Measurements from ENCODE around the gene FBXO24.
"Not testable (repeated sequence)": the region's sequence is repeated elsewhere in the genome, so short reads cannot be mapped to it uniquely, and the experiment has no call there.

FBXO24 gene, protein sequence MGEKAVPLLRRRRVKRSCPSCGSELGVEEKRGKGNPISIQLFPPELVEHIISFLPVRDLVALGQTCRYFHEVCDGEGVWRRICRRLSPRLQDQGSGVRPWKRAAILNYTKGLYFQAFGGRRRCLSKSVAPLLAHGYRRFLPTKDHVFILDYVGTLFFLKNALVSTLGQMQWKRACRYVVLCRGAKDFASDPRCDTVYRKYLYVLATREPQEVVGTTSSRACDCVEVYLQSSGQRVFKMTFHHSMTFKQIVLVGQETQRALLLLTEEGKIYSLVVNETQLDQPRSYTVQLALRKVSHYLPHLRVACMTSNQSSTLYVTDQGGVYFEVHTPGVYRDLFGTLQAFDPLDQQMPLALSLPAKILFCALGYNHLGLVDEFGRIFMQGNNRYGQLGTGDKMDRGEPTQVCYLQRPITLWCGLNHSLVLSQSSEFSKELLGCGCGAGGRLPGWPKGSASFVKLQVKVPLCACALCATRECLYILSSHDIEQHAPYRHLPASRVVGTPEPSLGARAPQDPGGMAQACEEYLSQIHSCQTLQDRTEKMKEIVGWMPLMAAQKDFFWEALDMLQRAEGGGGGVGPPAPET

DNA sequence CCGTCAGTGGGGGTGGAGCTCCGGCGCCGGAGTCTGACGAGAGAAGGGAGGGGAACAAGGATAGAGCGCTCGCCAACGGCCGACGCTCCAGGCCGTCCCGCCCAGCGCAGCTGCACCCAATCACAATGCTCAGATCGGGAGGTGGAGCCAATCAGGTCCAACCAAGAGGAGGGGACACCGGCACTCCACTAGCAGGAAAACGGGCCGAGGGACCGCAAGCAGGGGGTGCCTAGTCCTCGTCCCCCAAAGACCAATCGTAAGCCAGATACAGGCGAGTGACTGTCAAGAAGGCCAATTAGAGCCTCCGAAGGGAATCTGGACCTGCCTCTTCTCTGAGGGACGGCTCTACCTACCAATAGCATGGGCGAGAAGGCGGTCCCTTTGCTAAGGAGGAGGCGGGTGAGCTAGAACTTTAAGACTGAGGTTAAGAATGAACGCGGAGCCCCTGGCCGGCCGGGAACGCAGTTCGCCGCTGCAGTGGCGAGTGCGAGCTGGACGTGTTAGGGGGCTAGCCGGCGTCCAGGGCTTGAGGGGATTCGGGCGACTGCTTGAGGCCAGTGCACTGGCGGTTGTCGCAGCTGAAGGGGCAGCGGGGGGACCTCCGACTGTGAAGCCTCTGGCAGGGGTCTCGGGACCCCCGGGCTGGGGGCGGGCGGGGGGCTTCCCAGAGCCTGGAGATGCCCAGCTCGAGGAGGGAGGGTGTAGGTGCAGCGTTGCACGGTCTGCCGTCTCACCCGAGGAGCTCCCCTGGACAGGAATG is at the start of gene FBXO24:
Gene FBXO24 (plus strand): TSS at position 63 of the 760 bp plus-strand sequence. CDS start 298 bp downstream, at position 361.
- peak; percentile 95 to 100 (median 100) for DNase-seq

DNA sequence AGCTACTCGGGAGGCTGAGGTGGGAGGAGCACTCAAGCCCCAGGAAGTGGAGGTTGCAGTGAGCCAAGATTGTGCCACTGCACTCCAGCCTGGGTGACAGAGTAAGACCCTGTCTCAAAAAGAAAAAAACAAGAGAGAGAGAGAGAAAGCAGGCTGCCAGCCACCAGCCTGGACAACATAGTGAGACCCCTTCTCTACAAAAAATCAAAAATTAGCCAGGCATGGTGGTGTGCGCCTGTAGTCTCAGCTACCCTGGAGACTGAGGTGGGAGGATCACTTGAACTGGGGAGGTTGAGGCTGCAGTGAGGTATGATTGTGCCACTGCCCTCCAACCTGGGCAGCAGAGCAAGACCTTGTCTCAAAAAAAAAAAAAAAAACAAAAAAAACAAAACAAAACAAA is 49.4 kb upstream of the FBXO24 start:
- not testable (repeated sequence) for DNase-seq

DNA sequence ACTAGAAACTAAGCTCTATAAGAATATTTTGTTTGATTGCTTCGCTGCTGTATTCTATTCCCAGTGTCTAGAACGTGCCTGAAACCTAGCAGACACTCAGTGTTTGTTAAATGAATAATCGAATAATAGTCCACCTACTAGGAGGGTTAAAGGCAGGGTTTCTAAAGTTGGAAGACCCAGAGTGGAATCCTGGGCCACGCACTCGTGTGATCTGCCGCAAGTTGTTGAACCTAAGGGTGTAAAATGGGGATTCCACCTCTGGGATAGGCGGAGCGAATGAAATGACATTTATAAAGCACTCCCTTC is 47.8 kb upstream of the FBXO24 start:
- no peak for DNase-seq

DNA sequence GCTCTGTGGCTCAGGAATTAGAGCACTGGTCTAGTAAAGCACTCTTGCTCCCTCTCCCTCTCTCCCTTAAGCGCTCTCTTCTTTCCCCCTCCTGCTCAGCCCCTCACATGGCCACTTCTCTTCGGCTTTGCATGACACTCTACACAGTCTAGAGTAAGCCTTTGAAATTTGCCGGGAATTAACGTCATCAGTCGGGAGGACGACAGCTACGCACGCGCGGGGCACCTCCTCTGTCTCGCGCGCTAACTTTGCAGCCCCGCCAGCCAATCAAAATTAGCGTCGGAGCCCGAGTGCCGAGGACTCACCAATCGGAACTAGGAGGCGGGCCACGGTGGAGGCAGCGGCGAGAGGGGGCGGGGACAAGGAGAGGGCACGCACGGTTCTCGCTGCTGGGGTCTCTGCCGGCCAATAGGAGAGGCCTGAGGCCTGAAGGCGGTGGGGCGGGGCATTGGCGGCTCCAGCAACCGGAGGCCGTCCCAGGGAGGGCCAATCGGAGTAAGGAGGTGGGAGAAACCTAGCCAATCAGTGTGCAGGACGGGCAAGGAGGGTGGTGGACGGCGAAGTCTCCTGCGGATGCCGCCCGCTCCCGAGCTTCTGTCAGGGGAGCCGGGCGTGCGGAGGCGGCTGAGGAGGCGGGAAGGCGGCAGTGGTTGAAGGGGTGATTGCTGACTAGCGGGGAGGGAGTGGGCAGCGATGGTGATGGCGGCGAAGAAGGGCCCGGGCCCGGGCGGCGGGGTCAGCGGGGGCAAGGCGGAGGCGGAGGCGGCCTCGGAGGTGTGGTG is 47.3 kb upstream of the FBXO24 start, which contains the start of gene AGFG2:
Gene AGFG2 (plus strand): TSS at position 550 of the 782 bp plus-strand sequence. CDS start 144 bp downstream, at position 694.
- DNase-seq = peak; percentile 97 to 100 (median 100)

DNA sequence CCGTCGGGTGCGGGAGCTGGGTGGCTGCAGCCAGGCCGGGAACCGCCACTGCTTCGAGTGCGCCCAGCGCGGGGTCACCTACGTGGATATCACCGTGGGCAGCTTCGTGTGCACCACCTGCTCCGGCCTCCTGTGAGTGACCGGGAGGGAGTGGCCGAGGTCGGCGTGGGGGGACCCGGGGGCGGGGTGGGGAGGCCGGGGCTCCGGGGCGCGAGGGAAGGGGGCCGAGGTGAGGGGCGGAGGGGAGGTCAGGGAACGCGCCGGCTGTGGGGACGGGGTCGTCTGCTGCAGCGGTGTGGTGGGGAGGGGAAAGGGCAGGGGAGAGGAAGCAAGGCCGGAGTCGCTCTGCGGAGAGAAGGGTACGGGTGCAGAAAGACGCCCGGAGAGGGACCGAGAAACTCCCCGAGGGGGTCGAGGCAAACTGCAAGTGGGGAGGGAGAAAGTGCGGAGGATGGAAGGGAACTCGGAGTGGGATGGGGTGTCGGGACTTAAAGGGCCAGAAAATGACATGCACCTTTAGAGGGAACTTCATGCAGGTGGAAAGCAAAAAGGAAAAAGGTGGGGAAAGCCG is 46.6 kb upstream of the FBXO24 start:
- DNase-seq = peak in 1 of 58 donors; percentile 55

DNA sequence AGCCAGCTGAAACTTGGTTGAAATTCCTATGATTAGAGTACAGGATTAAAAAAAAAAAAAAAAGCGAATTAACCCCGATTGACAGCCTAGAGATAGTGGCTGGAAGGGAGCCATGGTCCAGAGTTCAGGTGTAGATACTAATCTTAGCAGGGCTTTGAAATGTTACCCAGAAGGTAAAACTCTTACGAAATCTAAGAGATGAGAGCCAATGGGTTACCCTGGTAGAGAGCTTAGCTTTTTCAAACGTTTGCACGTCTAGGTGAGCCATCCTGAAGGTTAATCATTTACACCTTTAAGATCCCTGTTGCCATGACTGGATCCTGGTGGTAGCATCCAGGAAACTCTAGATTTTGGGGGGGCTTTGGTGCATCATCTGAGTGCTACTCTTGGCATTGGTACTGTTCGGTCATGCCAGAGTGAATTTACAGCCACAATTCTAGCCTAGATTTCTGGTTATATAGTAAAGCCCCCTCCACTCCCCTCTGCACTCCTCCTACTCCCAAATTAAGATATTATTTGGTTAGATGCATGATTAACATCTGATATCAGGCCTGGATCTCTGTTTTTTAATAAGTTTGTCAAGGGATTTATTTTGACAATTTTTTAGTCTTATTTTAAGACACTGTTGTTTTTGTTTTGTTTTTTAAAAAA is 45.9 kb upstream of the FBXO24 start:
- no peak for DNase-seq

DNA sequence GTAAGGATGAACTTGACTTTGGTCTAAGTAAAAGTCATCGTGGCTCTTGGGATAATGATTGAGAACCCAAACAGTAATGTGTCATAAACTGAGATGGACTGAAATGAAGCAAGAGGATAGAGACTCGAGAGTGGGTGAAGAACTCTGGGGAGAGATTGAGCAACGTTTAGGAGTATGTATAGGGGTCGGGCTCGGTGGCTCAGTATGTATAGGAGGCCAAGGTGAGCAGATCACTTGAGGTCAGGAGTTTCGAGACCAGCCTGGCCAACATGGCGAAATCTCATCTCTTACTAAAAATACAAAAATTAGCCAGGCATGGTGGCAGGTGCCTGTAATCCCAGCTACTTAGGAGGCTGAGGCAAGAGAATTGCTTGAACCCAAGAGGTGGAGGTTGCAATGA is 44.8 kb upstream of the FBXO24 start:
- not testable (repeated sequence) for DNase-seq

DNA sequence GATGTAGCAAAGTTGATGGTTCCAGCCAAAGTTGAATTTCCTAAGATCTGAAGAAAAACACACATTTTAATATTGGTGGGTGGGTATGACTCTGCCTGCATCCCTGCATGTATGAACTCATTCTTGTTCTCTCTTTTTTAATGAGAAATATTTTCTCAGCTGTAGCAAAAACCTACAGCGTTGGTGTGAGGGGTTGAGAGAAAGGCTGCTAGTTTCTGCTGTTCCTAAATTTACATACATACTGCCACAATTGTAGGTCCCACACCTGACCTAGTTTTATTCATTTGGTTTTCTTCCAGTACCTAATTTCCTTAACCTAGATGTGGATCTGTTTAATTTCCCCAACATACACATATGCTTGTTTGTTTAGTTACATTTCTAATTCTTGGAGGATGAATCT is 42.5 kb upstream of the FBXO24 start:
- DNase-seq = no peak

DNA sequence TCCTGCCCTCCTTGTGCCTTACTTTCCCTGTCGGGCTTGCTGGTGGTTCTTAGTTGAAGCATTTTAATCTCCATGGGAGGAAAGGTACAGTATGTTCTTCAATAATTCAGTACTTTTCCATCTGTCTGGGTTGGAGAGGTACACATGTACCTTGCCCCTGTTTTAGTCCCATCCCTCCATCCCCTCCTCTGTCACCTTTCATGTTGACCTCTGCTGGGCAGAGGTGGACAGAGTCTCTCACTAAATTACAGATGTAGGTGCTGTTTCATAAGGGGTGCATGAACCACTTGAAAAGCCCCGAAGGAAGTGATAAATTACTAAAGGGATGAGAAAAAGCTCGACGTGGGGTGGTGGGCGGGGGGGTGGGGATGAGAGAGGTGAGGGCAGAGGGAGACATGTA is 41.7 kb upstream of the FBXO24 start:
- no peak for DNase-seq

DNA sequence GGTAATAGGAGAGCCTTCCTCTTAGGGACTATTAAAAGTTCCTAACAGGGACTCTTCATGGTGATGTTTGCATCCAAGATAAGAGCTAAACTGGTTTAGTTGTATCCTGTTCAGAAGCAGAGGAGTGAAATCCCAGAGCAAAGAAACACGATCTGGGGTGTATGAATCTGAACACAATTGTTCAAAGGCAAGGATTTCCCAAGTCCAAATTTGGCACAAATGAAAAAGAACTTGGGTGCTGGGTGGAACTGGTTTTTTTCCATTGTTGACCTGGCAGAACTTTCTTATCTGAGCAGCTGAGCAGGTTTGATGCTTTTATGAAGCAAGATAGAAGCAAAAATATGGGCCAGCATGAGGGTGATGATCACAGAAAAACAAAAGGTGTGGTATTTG is 41.2 kb upstream of the FBXO24 start:
- DNase-seq = no peak

DNA sequence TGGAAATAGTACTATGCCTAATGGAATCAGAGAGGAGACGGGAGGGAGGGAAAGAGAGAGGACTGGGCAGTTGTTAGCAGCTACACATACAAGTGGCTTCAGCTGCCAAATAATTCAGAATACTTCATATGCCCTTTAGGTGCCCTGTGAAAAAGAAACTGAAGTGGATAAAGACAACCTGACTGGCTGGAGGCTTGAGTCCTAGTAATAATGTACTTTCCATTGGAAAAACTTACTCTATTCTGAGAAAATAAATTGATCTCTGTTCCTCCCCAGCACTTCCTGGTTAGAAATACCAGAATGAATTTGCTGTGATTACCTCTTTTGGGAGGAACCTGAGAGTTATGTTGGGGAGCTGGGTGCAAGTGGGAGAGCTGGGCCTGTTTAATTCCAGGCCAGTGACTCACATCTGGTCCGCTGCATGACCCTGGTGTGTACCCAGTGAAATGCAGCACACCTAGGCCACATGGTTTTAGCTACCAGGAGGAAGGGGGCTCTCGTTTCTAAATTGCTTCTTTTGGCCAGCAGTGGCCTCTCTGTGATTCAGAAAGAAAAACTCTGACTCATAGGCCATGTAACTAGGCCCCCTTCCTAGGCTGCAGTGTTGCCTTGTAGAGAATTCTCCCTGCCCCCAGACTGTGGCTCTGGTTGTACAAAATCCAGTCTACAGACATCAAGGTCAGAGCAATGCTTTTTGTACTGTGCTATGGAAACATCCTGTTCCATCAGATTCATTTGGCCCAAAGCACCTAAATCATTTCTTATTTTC is 40.6 kb upstream of the FBXO24 start:
- DNase-seq = peak in 15 of 58 donors; percentile 9 to 53 (median 24)

DNA sequence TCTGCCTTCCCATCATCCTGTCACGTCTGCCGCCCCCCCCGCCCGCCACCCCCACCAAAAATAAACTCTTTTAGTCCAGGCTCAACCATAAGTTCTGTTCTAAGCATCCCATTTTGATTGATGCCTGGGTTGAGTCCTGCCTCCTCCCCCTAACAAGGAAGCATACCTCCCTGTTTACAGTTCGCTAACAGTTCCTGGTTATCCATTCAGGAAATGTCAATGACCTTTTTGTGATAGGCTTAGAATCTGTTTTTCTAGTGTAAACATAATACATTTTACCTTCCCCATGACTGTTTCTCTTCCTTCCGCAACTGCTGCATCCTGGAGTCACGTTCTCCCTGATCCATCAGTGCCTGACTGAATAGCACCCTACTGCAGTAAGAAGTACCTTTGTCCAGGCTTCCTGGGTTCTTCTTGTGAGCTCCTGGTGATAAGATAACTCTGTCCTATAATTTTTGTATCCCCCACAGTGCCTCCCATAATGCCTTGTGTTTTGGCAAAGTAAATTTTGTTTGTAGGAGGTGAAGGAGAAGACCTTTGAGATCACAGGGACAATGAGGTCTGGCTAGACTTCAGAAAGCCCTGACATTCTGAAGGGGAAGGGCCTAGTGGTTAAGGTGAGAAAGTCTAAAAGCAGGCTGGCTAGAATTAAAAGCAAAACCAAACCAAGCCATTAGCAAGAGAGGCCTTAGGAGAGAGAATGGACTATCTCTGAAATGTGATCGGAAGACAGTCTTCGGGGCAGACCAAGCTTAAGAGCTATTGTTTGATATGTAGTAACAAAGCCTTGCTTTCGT is 39.8 kb upstream of the FBXO24 start:
- no peak for DNase-seq

DNA sequence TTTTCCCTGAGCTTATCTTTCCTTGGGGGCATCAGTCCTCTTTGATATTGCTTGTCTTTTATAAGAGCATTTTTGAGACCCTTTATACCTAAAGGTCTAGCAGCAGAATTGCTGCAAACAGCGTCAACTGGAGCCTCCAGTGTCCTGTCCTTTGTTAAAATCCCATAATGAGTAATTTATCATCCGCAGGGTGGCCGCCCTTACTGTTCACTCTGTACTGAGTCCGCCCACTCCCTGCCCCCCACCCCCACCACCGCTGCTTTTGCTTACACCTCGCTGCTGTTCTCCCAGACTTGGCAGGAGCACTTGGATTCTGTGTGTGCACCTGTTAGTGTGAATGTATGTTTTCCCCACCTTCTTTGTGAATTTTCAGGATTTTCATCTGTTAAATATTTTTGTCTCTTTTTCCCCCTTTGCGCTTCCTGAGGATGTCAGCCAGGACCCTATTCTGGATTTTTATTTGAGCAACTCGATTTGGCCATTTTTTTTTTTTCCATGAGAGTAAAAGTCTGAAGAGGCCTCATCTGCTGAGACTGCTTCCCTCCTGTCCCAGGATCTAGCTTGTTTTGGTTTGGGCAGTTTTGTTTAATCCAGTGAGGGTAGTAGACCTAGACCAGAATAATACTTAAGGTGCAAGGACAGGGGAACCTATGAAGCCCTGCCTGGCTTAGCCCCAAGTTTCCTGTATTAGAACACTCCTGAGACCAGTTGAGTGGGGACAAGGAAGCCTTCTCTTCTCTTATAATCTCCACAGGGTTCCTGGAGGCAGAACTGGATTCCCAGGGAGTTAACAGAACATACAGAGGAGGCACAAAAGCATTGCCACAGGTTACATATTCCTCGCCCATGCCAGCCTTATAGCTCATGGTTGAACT is 39.0 kb upstream of the FBXO24 start:
- DNase-seq = peak in 1 of 58 donors; percentile 5

DNA sequence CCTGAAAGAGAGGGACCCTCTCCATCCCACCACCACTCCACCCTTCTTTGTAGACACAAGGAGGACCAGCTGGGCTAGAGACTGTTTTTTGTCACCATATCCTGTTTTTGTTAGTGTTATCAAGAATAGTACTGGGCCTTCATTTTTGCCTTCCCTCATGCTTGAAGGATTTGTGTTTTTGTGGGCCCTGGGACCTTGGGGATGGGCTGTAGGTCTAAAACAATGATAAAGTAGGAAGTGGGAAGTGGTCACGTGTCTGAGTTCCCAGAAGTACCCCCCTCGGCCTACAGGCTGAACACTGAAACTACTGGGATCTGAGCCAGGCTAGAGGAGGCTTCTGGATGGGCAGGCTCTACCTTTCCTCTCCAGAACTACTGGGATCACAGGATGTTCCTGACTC is 38.3 kb upstream of the FBXO24 start:
- peak in 3 of 58 donors; percentile 6 to 55 (median 26) for DNase-seq

DNA sequence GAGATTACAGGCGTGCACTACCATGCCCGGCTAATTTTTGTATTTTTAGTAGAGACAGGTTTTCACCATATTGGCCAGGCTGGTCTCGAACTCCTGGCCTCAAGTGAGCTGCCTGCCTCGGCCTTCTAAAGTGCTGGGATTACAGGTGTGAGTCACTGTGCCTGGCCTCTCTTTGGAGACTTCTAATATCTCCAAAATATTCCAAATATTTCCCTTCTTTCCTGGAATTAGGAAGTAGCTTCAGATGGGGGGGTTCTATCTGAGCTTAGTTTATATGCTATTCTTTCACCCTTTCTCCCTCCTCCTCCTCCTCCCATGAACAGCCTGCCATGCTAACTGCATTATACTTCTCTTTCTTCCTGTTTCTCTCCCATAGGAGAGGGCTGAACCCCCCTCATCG is 37.7 kb upstream of the FBXO24 start:
- not testable (repeated sequence) for DNase-seq

DNA sequence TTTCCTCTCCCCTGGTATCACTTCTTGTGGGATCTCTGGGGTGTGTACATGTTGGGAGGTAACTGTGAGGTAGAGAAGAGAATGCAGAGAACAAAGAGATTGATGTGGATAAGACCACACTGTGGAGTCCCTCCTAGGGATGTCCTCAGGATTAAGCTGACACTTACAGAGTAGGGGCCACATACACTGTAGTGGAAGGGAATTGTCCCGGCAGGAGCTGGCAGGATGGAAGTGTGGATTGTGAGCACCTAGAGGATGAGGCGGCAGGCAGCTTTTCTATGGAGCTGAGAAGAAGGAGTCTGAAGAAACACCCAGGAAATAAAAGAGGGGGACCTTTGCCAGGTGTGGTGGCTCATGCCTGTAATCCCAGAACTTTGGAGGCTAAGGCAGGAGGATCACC is 33.6 kb upstream of the FBXO24 start:
- no peak for DNase-seq

DNA sequence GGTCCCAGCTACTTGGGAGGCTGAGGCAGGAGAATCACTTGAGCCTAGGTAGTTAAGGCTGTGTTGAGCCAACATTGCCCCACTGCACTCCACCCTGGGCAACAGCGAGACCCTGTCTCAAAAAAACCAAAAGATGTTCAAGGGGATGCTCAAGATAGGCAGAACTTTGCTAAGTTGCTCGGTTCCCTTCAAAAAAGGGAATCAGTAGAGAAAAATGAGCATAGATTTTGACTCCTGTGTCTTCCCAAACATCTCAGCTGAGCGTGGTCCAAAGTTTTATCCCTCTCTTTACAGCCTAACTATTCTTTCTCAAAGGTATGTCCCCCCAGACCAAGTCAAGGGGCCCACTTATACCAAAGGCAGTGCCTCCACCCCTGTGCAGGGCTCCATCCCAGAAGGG is 33.1 kb upstream of the FBXO24 start:
- no peak for DNase-seq

DNA sequence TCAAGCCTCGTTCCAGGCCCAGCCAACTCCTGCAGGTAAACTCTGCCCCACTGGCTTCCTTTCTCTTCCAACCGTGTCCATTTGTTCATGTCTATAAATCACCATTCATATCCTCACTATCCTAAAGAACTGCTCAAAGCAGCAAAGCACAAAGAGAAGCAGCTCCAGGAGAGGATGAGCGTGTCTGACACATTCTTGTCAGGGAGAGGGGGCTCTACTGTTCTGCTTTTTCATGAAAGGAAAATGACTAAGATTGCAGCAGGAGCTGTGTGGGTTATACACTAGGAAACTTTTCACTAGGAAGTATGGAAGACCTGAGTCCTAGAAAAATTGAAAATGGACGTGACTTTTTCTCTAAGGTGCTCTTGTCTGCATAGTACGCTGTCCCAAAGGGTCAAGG is 30.4 kb upstream of the FBXO24 start:
- no peak for DNase-seq

Measured in anterior cingulate cortex (tissue), 58 donors.